ENCODE data around the gene ATP11A. TPM values are rescaled to one million over a fixed set of nuclear protein-coding genes. Genes with fewer than 3 reads are reported as not detected.

The ATP11A gene
- total and polyA plus RNA-seq, 10 of the 15 experiments (the other 5 are each of a cell fraction or from before 2014, with no cell fraction given), result 1.4 to 69.6 (median 14.4) TPM

DNA sequence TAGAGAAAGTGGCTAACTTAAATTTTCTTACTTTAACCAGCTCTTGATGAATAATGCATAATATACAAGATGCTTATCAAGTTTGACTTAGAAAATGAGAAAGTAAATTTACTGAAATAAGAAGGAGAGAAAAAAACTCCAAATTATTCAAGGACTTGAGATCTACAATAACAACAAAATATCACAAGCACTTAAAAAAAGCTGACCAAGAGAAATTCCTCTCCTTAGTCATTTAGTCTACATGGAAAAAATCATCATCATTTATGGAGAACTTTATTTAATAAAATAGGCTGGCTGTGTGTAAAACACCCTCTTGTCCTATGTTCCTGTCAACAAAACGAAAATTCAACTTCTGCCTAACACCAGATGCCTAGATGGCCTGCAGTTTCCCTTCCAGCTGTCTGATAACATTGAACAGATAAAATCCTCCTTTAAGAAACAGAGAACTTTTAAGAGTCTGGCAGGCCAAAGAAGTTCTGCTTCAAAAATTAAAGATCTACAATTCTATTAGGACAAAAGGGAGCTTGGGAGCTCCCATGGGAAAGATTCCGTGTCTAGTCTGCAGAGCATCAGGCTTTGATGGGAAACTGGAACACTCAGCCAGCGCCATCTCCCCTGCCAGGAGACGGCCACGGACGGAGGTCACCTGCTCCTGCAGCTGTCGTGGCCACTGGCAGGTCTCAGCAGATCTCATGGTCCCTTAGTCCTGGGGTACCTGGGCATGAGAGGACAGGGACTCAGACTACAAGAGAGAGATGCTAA lies 37.9 kb upstream of the ATP11A start:
- H3K36me3 ChIP-seq (ENCODE audit: control insufficient read depth in 2 of 2, insufficient read depth in 2 of 2, low read length in 1 of 2), result no peaks in the 10 kb centered on the region
- ChIA-PET RAD21 (ENCODE audit: unreplicated experiment) (no interaction called here), SMC1A (ENCODE audit: uncharacterized antibody, unreplicated experiment) (interaction anchor here (0.6 to 0.8 kb wide), 2 partner anchors 12 to 69 kb away, joined by 3 read pairs; no protein-coding TSS in a partner anchor), CTCF (interaction anchor here (1.0 to 2.3 kb wide), 3 partner anchors 11 to 222 kb away, joined by 3 to 7 read pairs (median 7); no protein-coding TSS in a partner anchor), POLR2A (no interaction called here)
- H4K20me1 ChIP-seq (ENCODE audit: control insufficient read depth, insufficient read depth), result no peaks in the 10 kb centered on the region
- 23% methylated on average over 7 of the region's 7 CpGs for WGBS (ENCODE audit: insufficient coverage, insufficient replicate concordance, low lambda C conversion rate, missing lambda C conversion rate)
- BruUV-seq (replicated peaks), result no TSS peak
- ATAC-seq (no peak), DNase-seq (ENCODE audit: low read depth, low spot score) (no peak), FAIRE-seq (no peak)
- H2AFZ ChIP-seq (ENCODE audit: control insufficient read depth, low read depth, low read length), result no peak overlapping the region
- no peaks in the 10 kb centered on the region for H3K4me1 ChIP-seq (ENCODE audit: control insufficient read depth, insufficient read depth, low read length)
- no peaks in the 10 kb centered on the region for H3K27me3 ChIP-seq (replicated peaks in 1 of 2; ENCODE audit: control insufficient read depth in 2 of 2, insufficient read depth in 2 of 2, low read length in 1 of 2)
- no peak overlapping the region for H3K4me2 ChIP-seq (ENCODE audit: control insufficient read depth, insufficient read depth)
- H3K79me2 ChIP-seq (ENCODE audit: control insufficient read depth, insufficient read depth, low read length), result no peaks in the 10 kb centered on the region
- intact Hi-C loops (cut with micrococcal nuclease; ENCODE audit: unreplicated experiment) (no loop called here), in situ Hi-C loops (cut with MboI) (no loop called here)
- no peak overlapping the region for H3K27ac ChIP-seq (ENCODE audit: control insufficient read depth, insufficient read depth)
- no peaks in the 10 kb centered on the region for H3K9me3 ChIP-seq (replicated peaks; ENCODE audit: control insufficient read depth, insufficient read depth, low read length)
- H3K4me3 ChIP-seq, result no peak overlapping the region
- H3K9ac ChIP-seq (ENCODE audit: control insufficient read depth, insufficient read depth, low read length), result no peak overlapping the region
- TF ChIP-seq SPI1 (IDR thresholded peaks at IDR 0.05; ENCODE audit: borderline replicate concordance, insufficient read depth, low read depth, low read length) (no peak), CEBPZ (IDR thresholded peaks at IDR 0.05; ENCODE audit: low read depth, low read length) (no peak), CHD4 (IDR thresholded peaks at IDR 0.05) (no peak), CREB1 (IDR thresholded peaks at IDR 0.05; ENCODE audit: low read depth) (no peak), MTA2 (IDR thresholded peaks at IDR 0.05; ENCODE audit: low read depth) (no peak), ATF7 (IDR thresholded peaks at IDR 0.05; ENCODE audit: low read depth) (no peak), YY1 (IDR thresholded peaks at IDR 0.05; ENCODE audit: low read depth, low read length) (no peak), ZNF207 (IDR thresholded peaks at IDR 0.05; ENCODE audit: borderline replicate concordance) (no peak), EED (IDR thresholded peaks at IDR 0.05; ENCODE audit: low read depth) (no peak), NBN (IDR thresholded peaks at IDR 0.05) (no peak), TARDBP (IDR thresholded peaks at IDR 0.05; ENCODE audit: borderline replicate concordance) (no peak), BCLAF1 (IDR thresholded peaks at IDR 0.05) (no peak)
- TF ChIP-seq, protein P1, sequence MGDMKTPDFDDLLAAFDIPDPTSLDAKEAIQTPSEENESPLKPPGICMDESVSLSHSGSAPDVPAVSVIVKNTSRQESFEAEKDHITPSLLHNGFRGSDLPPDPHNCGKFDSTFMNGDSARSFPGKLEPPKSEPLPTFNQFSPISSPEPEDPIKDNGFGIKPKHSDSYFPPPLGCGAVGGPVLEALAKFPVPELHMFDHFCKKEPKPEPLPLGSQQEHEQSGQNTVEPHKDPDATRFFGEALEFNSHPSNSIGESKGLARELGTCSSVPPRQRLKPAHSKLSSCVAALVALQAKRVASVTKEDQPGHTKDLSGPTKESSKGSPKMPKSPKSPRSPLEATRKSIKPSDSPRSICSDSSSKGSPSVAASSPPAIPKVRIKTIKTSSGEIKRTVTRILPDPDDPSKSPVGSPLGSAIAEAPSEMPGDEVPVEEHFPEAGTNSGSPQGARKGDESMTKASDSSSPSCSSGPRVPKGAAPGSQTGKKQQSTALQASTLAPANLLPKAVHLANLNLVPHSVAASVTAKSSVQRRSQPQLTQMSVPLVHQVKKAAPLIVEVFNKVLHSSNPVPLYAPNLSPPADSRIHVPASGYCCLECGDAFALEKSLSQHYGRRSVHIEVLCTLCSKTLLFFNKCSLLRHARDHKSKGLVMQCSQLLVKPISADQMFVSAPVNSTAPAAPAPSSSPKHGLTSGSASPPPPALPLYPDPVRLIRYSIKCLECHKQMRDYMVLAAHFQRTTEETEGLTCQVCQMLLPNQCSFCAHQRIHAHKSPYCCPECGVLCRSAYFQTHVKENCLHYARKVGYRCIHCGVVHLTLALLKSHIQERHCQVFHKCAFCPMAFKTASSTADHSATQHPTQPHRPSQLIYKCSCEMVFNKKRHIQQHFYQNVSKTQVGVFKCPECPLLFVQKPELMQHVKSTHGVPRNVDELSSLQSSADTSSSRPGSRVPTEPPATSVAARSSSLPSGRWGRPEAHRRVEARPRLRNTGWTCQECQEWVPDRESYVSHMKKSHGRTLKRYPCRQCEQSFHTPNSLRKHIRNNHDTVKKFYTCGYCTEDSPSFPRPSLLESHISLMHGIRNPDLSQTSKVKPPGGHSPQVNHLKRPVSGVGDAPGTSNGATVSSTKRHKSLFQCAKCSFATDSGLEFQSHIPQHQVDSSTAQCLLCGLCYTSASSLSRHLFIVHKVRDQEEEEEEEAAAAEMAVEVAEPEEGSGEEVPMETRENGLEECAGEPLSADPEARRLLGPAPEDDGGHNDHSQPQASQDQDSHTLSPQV (IDR thresholded peaks at IDR 0.05), result no peak
- TF ChIP-seq, protein P2, sequence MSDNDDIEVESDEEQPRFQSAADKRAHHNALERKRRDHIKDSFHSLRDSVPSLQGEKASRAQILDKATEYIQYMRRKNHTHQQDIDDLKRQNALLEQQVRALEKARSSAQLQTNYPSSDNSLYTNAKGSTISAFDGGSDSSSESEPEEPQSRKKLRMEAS (IDR thresholded peaks at IDR 0.05; ENCODE audit: low read depth, low read length), result no peak

Measured in GM12878 (cell line).